Hematopoietic multipotent progenitor cell treated with erythropoietin and hydrocortisone succinate and interleukin-3 and kit ligand, for 15 days (in vitro differentiated cells): ENCODE measurements around the gene PTPRM.

Source experiments
- DNase-seq: peaks from one replicate; pipeline ENCODE4 v3.0.0-alpha.2; 2015; ENCODE audit warnings: low spot score

Gene PTPRM

DNA sequence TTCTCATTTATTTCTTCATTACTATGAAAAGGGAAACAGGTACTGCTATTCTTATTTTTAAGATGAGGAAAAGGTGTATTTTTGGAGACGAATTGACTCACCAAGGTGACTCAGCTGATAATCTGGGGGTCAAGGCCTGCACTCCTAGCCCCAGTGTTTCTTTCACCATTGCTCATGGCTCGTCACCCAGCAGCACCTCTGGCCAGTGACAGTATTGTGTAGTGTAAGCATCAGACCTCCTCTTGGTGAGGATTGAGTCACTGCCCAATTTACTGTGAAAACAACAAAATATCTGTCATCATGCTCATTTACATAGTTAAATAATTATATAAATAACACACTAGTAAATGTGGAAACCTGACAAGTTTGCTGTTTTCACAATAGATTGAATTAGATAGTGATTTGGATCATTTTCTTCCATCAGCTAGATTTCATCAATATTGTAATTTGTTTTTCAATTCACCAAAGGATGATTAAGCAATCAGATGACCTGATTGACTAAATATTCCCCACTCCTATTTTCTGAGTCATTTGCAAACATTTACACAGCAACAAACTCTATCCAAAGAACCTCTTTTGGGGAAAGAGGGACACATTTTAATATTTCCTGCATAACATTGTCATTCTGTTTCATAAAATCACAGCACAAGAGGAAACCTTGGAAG, 549.4 kb downstream of the PTPRM start:
- DNase-seq, result no peak

DNA sequence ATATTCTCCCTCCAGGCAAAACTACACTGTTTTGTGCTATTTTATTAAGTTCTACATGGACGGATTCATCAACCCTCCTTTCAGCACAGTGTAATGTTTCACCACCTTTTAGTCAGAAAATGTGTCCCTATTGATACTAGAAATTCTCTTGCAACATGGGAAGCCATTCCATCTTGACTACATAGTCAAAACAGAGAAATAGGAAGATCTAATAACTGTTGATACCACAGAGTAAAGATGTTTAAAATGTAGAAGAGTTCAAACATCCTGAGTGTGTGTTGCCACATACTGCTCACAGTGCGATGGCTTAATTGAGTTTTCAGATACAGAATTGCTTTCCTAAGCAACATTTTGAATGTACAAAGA, 549.9 kb downstream of the PTPRM start:
- no peak for DNase-seq

DNA sequence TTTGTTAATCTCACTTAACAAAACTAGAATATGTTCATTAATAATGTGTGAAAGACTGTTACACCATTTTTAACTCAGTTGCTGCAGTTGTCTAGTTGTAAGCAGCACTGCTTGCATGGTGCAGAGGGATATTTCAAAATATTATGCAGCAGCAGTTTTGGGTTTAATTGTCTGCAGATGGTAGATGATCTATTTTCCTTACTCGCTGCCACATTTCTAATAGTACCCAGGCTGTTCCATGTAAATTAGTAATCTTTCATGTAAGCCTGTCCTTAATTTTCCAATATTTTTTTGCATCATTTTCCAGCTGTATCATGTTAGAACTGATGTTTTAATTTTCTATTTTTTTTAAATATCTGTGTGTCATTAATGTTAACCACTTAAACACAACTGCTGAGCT, 554.0 kb downstream of the PTPRM start:
- DNase-seq, result no peak

DNA sequence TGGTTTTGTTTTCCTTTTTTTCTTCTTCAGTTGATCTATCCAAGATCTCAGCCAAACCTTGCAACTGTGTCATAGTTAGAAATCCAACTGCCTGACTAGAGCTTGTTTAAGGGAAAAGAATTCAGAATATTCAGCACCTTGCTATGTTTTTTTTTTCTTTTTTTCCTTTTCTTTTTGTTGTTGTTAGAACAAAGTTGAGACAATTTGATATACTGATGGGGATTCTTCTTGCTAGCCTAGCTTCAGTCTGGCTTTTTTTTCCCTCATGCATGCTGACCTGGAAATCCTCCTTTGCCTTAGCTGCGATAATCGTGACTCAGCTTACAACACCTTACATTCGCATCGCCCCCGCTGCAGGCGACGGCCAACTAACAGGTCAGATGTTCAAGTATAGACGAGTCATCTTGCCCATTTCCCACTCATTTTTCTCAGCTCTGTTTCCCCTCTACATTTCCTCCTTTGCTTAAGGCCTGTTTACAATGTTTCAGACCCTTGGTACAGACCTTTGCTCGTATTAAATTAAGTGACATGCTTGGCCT, 554.9 kb downstream of the PTPRM start:
- no peak for DNase-seq

DNA sequence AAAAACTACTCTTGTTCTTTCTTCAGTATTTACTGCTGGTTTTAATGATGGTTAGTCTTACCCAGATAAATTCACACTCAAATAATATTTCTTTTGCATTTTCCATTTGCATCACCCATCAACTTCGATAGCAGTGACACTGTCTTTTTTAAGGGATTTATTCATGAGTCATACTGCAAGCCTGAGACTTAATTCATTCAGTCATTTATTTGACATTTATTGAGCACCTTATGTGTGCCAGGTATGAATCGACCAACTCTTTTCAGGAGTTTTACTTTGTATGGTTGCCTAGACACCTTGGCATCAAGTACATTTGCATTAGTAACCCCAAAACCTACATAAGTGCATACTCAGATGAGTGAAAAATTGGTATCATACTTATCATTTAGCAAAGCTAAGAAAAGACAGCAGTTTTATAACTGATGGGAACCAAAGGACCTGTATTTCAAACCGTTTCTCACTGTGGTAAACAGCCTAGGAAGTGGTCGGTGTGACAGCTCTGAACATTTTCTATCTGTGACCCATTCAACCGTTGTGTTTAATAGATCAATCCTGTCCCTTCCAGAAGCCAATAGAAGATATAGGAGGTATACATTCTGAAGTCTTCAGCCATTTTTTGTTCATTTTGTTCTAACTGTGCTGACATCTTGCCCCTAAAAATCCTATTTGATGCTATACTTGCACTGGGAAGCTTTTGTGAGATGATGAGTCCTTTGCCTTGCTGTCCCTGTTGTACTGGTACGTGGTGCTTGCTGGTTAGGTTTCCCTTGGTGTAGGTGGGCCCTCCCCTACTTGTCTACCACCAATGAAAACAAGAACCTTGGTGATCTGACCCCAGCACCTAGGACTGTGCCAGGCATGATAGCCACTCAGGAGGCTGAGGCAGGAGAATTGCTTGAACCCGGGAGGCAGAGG, 557.4 kb downstream of the PTPRM start:
- DNase-seq, result no peak

DNA sequence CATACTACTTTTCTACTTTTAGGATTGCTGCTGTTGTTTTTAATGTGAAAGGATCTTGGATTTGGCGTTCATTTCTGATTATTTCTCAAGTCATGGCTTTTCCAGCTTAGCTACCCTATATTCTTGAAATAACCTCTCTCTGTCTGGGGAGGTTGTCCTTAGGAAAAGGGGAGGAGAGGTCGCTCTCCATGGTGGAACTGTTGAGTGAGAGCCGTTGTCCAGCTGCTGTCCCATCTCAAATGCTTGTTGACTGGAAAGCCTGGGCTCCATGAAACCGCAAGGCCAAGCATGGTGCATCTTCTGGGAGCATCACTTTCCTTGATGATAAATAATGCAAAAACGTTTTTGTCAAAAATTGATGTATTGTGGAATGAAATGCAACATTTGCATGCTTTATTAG, 563.0 kb downstream of the PTPRM start:
- DNase-seq, result no peak

DNA sequence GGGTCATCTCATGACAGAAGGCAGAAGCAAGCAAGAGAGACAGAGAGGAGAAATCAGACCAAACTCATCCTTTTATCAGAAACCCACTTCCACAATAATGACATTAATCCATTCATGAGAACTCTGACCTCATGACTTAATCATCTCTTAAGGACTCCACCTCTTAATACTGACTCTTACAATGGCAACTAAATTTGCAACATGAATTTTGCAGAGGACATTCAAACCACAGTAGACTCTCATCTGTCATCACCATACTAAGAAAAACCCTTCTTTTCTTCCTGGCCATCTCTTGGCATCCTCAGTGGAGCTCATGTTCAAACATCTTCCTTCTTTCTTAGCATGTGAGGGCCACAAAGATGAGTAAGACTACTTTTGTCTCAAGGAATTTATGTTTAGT, 565.9 kb downstream of the PTPRM start:
- DNase-seq, result no peak

DNA sequence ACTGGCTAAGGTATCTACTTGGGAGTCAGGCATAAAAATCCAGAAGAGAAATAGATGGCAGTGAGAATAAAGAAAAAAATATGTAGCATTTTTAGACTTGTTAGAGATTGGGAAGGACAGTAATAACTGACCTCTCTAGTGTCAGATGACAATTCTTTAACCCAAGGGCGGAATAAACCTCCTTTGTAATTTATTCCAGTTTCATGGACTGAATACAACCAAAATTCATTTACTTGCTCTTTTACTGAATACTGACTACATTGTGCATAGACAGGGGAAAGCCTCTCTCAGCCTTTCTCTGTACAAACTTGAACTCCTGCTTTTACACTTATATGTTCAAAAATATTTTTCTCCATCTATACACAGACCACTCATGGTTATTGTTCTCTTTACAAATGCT, 566.8 kb downstream of the PTPRM start:
- DNase-seq, result no peak

DNA sequence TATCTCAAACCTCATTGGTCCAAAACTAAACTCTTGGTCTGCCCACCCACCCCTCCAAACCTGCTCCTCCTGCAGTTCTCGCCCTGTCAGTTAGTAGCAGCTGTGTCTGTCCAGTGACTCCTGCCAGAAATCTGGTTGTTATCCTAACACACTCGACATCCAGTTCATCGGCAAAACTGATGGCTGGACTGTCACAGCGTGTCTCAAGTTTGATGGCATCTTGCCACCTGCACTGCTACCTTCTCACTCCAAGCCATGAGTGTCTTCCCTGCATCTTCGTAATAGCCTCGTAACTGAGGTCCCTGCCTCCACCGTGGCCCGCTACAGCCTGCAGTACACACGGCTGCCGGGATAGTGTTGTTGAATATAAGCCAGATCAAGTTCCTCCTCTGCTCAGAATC, 572.0 kb downstream of the PTPRM start:
- no peak for DNase-seq

DNA sequence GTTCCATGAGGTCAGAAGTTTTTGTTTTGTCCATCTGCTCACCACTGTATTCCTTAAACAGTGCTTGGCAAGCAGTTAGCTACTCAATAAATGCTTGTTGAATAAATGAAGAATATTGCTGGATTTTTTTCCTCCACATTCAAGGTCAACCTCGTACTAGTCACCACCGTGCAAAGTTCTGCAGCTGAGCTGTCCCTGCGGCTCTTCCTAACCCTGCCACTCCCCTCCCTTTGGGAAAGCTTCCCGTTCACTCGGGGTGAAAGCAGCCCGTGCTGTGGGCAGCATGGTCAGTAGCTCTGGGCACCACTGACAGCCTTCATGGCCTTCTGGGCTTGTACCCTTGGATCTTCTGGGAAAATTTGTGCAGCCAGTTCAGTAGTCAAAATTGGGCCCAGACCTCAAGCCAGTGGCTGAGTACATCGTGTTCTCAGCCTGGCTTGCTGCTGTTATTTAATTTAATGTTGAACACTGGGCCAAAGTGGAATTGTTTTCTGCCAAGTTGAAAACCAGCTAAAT, 572.8 kb downstream of the PTPRM start:
- no peak for DNase-seq

DNA sequence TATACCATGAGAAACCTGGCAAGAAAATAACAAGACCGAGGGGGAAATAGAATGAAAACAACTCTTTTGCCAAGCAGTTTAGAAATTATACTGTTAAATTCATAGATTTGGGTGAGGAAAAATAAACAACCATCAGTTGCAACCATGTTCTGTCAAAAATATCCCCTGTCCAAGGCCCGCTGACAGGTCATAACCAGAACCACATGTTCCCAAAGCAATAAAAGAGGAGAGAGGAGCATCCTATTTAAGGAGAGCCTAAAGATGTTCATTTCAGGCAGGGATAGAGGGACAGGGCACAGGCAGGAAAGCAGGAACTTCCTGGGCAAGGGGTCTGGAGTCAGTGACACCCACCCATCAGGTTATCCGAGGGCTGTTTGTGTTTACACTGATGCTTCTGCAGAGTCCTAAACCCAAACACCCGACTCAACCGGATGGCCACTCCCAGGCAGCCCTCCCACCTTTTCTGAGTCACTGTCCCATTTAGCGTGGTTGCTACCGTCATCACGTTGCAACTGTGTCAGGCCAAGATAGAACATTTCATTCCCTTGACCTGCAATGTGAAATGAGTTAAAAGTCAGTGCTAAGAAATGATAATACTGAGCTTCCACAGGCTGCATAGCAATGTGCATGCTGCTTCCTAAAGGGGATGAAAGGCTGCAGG, 573.9 kb downstream of the PTPRM start:
- no peak for DNase-seq

DNA sequence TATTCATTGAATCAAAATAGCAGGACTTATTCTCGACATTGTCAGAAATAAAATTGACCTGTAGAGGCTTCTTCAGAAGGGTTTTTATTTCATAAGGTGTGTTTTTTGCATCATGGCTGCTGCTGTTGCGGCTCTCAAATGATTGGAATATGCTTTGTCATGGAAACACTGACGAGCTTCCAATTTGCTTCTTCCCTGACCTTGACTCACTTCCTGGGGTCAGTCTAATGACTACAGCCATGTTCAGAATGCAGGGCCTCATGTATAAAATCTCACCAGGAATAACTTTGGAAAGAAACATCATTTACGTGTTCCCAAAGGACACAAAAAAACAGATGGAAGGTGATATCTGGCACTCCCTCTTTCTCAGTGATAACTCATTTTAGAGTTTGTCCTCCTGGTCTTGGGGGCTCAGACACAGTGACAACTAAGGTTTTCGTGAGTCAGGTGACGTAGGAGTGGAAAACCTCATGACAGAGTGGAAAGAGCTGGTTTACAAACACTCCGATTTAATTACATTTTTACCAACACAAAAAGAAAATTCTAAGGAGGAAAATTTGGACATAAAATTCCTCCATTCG, 575.1 kb downstream of the PTPRM start:
- no peak for DNase-seq

DNA sequence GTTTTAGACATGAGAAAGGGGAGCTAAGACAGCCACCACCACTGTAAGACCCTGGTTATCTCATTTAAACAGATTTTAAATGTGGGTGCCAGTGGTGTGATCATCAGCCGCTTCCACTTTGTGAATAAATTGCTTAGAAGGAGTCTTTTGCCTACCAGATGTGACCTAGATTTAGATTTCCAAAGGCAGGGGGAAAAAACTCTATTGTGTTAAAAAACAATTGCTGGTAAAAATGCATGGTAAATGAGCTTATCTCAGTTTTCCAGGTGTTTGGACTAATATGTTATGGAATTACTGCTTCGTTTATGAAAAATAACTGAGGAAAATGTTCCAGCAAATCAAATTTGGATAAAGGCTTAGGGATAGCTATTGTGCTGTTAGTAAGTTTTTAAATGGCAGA, 575.8 kb downstream of the PTPRM start:
- no peak for DNase-seq

DNA sequence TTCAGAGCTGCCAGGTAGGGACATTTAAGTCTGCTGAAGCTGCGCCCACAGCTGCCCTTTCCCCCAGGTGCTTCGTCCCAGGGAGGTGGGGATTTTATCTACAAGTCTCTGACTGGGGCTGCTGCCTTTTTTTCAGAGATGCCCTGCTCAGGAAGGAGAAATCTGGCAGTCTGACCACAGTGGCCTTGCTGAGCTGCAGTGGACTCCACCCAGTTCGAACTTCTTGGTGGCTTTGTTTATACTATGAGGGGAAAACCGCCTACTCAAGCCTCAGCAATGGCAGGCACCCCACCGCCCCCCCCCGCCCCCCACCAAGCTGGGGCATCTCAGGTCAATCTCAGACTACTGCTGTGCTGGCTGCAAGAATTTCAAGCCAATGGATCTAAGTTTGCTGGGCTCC, 584.1 kb downstream of the PTPRM start:
- DNase-seq, result no peak

DNA sequence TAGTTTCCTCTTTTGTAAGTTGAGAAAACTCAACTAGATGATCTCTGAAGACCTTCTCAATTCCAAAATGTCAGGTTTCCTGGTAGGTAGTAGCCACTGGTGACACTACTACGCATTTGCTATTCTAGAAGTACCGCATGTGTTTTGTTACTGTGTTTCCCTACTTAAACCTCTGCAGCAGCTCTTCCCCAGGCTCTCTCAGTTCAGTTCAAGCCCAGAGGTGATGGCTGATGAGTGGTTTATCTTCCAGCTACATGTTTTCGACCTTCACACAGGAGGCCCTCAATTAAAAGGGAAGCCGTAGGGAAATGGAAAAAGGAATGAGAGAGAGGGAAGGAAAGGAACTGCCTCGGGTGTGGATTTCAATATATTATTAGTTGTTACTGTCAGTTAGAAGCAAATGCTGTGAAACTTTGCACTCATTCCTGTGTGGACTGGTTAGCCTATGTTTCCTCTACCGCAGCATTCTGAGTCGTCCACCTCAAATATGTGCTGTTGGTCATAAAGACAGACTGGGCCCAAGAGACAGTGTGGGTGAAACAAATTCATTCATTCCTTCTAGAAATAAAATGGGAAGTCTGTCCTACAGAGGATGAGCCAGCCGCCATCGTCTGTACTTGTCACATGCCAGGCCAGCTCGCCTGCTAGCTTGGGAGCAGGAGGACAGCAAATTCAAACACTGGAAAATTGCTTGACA, 586.9 kb downstream of the PTPRM start:
- no peak for DNase-seq

DNA sequence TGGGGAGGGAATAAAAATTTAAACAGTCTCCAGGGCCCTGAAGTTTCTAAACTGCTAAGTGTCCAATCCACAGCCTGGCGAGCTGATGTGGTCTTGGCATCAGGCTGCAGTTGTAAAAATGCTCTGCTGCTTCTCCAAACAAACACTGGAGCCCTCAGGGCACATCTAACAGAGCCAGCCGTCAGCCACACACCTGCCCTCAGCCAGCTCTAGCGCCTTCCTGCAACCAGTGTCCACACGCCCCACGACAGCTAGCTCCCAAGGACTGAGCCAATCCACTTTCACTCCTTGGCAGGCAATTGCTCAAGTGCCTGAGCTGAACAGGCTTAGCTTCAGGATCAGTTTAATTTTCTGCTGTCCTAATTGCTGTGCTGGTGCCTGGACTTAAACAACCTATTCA, 595.7 kb downstream of the PTPRM start:
- no peak for DNase-seq

DNA sequence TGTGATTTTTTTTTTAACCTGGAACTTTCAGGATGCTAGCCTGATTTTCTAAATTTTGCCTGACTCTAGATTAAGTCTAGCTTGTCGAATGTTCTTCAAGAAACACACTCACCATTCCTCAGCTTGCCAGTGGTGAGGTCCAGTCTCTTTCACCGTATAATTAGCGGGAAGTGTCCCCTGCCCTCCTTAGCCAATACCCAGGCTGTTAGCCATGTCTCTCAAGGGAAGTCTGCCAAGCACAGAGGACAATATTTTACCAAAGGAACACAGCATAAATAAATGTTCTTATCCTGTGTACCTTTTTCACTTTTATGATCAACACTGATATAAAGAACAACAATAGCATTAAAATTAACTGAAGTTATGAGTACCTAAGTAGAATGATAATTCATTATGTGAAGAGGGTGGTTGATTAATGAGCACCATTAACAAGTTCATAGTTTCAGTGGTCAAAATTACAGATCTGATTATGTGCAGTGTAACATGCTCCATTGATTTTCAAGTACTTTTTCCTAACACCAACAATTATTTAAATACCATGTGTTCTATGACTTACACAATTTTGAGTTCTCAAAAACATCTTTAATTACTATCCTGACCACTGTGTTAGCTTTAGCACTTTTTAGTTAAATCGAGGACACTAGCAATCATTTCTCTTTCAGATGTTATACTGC, 596.3 kb downstream of the PTPRM start:
- DNase-seq, result no peak

DNA sequence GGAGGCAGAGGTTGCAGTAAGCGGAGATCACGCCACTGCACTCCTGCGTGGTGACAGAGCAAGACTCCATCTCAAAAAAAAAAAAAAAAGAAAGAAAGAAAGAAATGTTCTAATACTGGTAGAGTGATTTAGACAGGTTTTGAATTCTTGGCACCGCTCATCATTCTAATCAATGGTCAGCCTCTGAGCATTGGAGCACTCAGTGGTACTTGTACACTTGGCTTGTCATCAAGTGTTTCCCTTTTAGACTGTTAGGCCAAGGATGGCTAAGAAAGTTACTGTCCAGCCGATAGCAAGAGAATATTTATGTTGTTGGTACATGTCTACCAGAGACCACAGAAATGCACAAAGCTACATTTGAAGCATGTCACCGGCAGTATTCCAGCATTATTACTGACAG, 598.0 kb downstream of the PTPRM start:
- no peak for DNase-seq

DNA sequence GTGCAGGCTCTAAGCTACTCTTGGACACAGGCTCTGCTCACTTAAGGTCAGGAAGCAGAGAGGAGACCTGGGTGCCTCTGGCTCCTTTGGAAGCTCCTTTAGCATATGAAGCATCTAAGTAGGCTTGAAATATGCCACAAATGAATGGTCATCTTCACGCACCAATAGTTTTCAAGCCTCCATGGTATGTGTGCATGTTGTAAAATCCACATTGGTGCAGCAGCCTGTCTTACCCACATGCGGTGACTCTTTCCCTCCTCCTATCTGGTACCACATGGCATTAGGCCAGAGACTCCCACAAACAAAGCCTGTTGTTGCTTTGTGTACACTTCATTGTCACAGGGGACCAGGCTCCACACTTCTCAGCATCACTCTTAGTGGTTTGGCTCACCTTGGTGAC, 599.9 kb downstream of the PTPRM start:
- no peak for DNase-seq

DNA sequence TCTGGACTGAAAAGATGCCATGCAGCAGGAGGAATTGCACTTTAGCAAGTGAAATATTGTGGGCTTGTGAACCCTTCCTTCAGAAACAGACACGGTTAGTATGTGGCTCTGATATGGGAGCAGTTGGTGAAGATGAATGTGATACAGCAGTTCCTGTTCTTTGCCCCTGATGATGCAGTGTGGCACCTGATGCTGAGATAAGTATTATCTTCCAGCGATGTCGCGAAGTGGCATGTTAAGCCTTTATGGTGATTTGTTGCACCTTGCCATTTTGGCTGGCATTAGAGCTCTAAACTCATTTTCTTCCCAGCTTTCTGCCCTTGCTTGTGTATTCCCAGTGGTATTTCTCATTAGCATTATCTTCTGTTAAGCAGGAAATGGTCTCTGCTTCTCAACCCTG, 600.6 kb downstream of the PTPRM start:
- DNase-seq, result no peak

DNA sequence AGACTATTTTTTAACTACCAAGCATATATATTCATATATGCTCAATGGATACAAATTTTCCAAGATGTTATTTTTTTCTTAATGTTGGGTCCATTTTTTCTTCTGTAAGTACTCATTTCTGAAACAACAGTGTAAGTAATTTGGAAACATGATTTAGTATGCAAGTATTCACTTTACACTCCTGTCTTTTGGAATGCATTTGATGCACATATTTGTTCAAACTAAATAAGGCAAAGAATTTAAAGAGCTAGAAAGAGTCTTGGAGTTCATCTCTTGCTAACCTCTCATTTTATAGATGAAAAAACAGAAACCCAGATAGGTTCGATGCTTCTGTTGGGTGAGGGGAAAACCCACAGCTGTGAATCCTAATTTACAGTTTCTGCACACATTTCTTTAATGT, 602.6 kb downstream of the PTPRM start:
- no peak for DNase-seq
